Mammary epithelial cell (primary cell): ENCODE measurements around the gene PDE2A.

Experiments
- CTCF ChIP-seq, 2 donors: IDR thresholded peaks in 1 of 2; conservative IDR thresholded peaks in 1 of 2; 2 replicates each; pipeline ENCODE4 v1.5.1; 2011 to 2012; ENCODE audit warnings: inconsistent platforms in 2 of 2, low read length in 2 of 2, mild to moderate bottlenecking in 2 of 2, control low read depth in 1 of 2, low read depth in 1 of 2; ENCODE audit not compliant: insufficient read depth in 1 of 2; ENCODE audit errors: extremely low read depth in 1 of 2
- EZH2 ChIP-seq: IDR thresholded peaks from 2 replicates; pipeline ENCODE4 v1.6.1; 2012; ENCODE audit warnings: low read length, inconsistent platforms, borderline replicate concordance

GRCh38 chr11:72720784-72721183, 46.6 kb upstream of the PDE2A start:
- TF ChIP-seq CTCF (conservative IDR thresholded peaks at IDR 0.05 in 1 of 2, IDR thresholded peaks at IDR 0.05 in 1 of 2; ENCODE audit: extremely low read depth in 1 of 2, insufficient read depth in 1 of 2, low read depth in 1 of 2, low read length in 2 of 2): no peak
- TF ChIP-seq EZH2: no peak
